ENCODE data around the gene ATG5.

Gene ATG5

GRCh38 chr6:106156413-106156812 lies 169.1 kb downstream of the ATG5 start:
- no peak for TF ChIP-seq GATA3 (IDR thresholded peaks at IDR 0.05; ENCODE audit: low read depth, low read length)

GRCh38 chr6:106155219-106155830 lies 170.2 kb downstream of the ATG5 start:
- TF ChIP-seq GATA2 (IDR thresholded peaks at IDR 0.05; ENCODE audit: low read depth, low read length), result no peak
- no peak for TF ChIP-seq GATA3 (IDR thresholded peaks at IDR 0.05; ENCODE audit: low read depth, low read length)

GRCh38 chr6:106154326-106154725 lies 171.2 kb downstream of the ATG5 start:
- no peak for TF ChIP-seq GATA3 (IDR thresholded peaks at IDR 0.05; ENCODE audit: low read depth, low read length)
- no peak for TF ChIP-seq GATA2 (IDR thresholded peaks at IDR 0.05; ENCODE audit: low read depth, low read length)

GRCh38 chr6:106152952-106153351 lies 172.6 kb downstream of the ATG5 start:
- no peak for TF ChIP-seq GATA2 (IDR thresholded peaks at IDR 0.05; ENCODE audit: low read depth, low read length)
- no peak for TF ChIP-seq GATA3 (IDR thresholded peaks at IDR 0.05; ENCODE audit: low read depth, low read length)

GRCh38 chr6:106149472-106150069 lies 176.0 kb downstream of the ATG5 start:
- TF ChIP-seq GATA2 (IDR thresholded peaks at IDR 0.05; ENCODE audit: low read depth, low read length), result no peak
- TF ChIP-seq GATA3 (IDR thresholded peaks at IDR 0.05; ENCODE audit: low read depth, low read length), result no peak

GRCh38 chr6:106147476-106147875 lies 178.1 kb downstream of the ATG5 start:
- TF ChIP-seq GATA2 (IDR thresholded peaks at IDR 0.05; ENCODE audit: low read depth, low read length) (no peak), GATA3 (IDR thresholded peaks at IDR 0.05; ENCODE audit: low read depth, low read length) (no peak)

GRCh38 chr6:106146852-106147351 lies 178.7 kb downstream of the ATG5 start:
- no peak for TF ChIP-seq GATA2 (IDR thresholded peaks at IDR 0.05; ENCODE audit: low read depth, low read length)
- TF ChIP-seq GATA3 (IDR thresholded peaks at IDR 0.05; ENCODE audit: low read depth, low read length), result no peak

- TF ChIP-seq GATA2 (IDR thresholded peaks at IDR 0.05; ENCODE audit: low read depth, low read length), result no peak
- no peak for TF ChIP-seq GATA3 (IDR thresholded peaks at IDR 0.05; ENCODE audit: low read depth, low read length)
Observed at GRCh38 chr6:106145741-106146227, 179.8 kb downstream of the ATG5 start.

- no peak for TF ChIP-seq GATA2 (IDR thresholded peaks at IDR 0.05; ENCODE audit: low read depth, low read length)
- no peak for TF ChIP-seq GATA3 (IDR thresholded peaks at IDR 0.05; ENCODE audit: low read depth, low read length)
Observed at GRCh38 chr6:106145144-106145543, 180.4 kb downstream of the ATG5 start.

- TF ChIP-seq GATA3 (IDR thresholded peaks at IDR 0.05; ENCODE audit: low read depth, low read length), result no peak
- TF ChIP-seq GATA2 (IDR thresholded peaks at IDR 0.05; ENCODE audit: low read depth, low read length), result no peak
Observed at GRCh38 chr6:106143665-106144064, 181.9 kb downstream of the ATG5 start.

GRCh38 chr6:106142876-106143431 lies 182.6 kb downstream of the ATG5 start:
- TF ChIP-seq GATA2 (IDR thresholded peaks at IDR 0.05; ENCODE audit: low read depth, low read length), result no peak
- no peak for TF ChIP-seq GATA3 (IDR thresholded peaks at IDR 0.05; ENCODE audit: low read depth, low read length)

GRCh38 chr6:106141441-106142237 lies 183.9 kb downstream of the ATG5 start:
- no peak for TF ChIP-seq GATA3 (IDR thresholded peaks at IDR 0.05; ENCODE audit: low read depth, low read length)
- TF ChIP-seq GATA2 (IDR thresholded peaks at IDR 0.05; ENCODE audit: low read depth, low read length), result no peak

GRCh38 chr6:106138151-106138550 lies 187.4 kb downstream of the ATG5 start:
- TF ChIP-seq GATA3 (IDR thresholded peaks at IDR 0.05; ENCODE audit: low read depth, low read length), result no peak
- no peak for TF ChIP-seq GATA2 (IDR thresholded peaks at IDR 0.05; ENCODE audit: low read depth, low read length)

- TF ChIP-seq GATA3 (IDR thresholded peaks at IDR 0.05; ENCODE audit: low read depth, low read length) (no peak), GATA2 (IDR thresholded peaks at IDR 0.05; ENCODE audit: low read depth, low read length) (no peak)
Observed at GRCh38 chr6:106136845-106137244, 188.7 kb downstream of the ATG5 start.
